ENCODE results near the gene LIFR.

DNA sequence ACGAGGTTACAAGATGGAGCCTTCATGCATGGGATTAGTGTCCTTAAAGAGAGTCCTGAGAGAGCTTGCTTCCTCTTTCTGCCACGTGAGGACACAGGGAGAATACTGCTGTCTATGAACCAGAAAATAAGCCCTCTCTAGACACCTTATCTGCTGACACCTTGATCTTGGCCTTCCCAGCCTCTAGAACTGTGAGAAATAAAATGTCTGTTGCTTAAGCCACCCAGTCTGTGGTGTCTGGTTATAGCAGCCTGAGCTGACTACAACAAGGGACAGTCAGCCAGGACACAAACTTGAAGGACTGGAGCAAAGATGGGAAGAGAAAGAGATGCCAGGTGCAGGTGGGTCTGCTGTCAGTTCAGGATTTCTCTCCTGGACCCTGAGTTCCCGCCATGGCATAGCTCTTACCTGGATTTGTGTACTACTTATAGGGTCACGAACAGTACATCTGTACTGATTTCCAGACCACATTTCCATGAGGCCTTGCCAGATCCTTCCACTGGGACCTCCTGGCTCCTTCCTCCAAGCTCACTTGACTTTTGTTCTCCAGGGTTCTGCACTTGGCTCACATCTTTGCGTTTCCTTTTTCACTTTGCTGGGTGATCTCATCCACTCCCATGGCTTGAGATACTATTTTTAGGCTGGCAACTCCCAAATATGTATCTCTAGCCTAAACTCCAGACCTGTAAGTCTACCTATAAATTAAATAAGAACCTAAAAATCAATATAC lies 44.9 kb upstream of the LIFR start:
- no peak for TF ChIP-seq CTCF (IDR thresholded peaks at IDR 0.05)
- TF ChIP-seq POLR2AphosphoS5 (IDR thresholded peaks at IDR 0.05), result no peak
- no peak for TF ChIP-seq POLR2A (IDR thresholded peaks at IDR 0.05)
